GM12892 (cell line): ENCODE data around the gene VGF.

Experiments used
- POLR2A ChIP-seq: IDR thresholded peaks from 2 replicates; pipeline ENCODE4 v1.6.1; 2011; ENCODE audit warnings: low read depth, low read length, control low read depth
- POLR2AphosphoS5 ChIP-seq: IDR thresholded peaks from 2 replicates; pipeline ENCODE4 v1.6.1; 2011; ENCODE audit warnings: low read depth, low read length, control low read depth

DNA sequence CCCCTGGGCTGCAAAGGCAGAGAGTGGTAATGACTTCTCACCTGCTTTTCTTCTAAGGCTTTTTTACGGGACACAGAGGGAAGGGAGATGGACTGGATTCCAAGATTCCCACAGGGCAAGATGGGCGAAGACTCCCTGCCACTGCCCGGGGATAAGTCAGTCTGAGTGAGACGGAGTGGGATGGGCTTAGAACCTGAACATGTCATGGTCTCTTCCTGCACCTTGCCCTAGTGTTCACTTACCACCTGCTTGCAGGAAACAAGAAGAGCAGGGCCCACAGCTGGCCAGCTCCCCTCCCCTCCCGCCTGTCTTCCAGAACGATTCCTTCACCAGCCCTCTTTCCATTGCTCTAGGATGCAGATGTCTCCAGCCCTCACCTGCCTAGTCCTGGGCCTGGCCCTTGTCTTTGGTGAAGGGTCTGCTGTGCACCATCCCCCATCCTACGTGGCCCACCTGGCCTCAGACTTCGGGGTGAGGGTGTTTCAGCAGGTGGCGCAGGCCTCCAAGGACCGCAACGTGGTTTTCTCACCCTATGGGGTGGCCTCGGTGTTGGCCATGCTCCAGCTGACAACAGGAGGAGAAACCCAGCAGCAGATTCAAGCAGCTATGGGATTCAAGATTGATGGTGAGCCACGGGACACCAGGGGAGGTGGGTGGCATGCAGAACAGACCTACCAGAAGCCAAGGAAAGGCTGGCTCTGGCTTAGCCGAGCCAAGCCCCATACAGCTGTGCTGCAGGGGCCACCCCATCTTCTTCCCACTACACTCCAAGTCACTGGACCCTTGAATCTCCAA lies 37.1 kb downstream of the VGF start:
- TF ChIP-seq POLR2AphosphoS5: no peak
- TF ChIP-seq POLR2A: no peak
